HEK293 (cell line): Measurements from ENCODE around the gene EYS.

ENCODE experiments used
- CTCF ChIA-PET: fragments of 350-600 bp; formaldehyde crosslinking; extraction: SDS; loops from one replicate; lab custom pipeline; 2021; ENCODE audit warnings: antibody characterized with exemption; lab: Yijun Ruan, JAX
- POLR2A ChIA-PET: fragments of 300-600 bp; formaldehyde crosslinking; extraction: SDS; loops from one replicate; lab custom pipeline; 2020; ENCODE audit warnings: antibody characterized with exemption, inconsistent platforms; lab: Yijun Ruan, JAX
- H3K27ac ChIP-seq: fragments of 200-500 bp; sonication (Bioruptor generic); 2 replicates; pipeline ENCODE4 v1.5.1; 2014; ENCODE audit warnings: low read depth, low read length, control low read depth, inconsistent platforms; ENCODE audit errors: extremely low read depth
- H3K36me3 ChIP-seq, 2 experiments: fragments of 200-500 bp in 1 of 2; sonication (Bioruptor generic) in 1 of 2; 1 replicate in 1 of 2; 2 replicates in 1 of 2; pipeline ENCODE4 v1.5.1; 2014 to 2017; ENCODE audit warnings: inconsistent platforms in 2 of 2, low read length in 2 of 2; ENCODE audit not compliant: control insufficient read depth in 2 of 2, insufficient read depth in 1 of 2
- H3K4me1 ChIP-seq: fragments of 200-500 bp; sonication (Bioruptor generic); 2 replicates; pipeline ENCODE4 v1.5.1; 2014; ENCODE audit warnings: mild to moderate bottlenecking, low read length, inconsistent platforms; ENCODE audit not compliant: control insufficient read depth, insufficient read depth
- H3K4me3 ChIP-seq: 2 replicates; pipeline ENCODE4 v1.5.1; 2011; ENCODE audit warnings: low read depth, mild to moderate bottlenecking, control low read depth, low read length, moderate library complexity
- H3K9me3 ChIP-seq: fragments of 200-500 bp; sonication (Bioruptor generic); 2 replicates; pipeline ENCODE4 v1.5.1; 2014; ENCODE audit warnings: low read depth, low read length, inconsistent platforms; ENCODE audit not compliant: control insufficient read depth, insufficient read depth
- KLF10 ChIP-seq: fragments of 450-650 bp; IDR thresholded peaks from 2 replicates; pipeline ENCODE4 v1.5.1; 2018; ENCODE audit warnings: missing biosample characterization, mild to moderate bottlenecking, missing genetic modification characterization
- OVOL3 ChIP-seq: fragments of 450-650 bp; formaldehyde crosslinking; IDR thresholded peaks from 2 replicates; pipeline ENCODE4 v1.5.1; 2016; ENCODE audit warnings: missing biosample characterization, missing genetic modification characterization
- SP3 ChIP-seq: fragments of 450-650 bp; formaldehyde crosslinking; IDR thresholded peaks from 2 replicates; pipeline ENCODE4 v1.5.1; 2016; ENCODE audit warnings: missing biosample characterization, missing genetic modification characterization
- TRIM28 ChIP-seq: IDR thresholded peaks from 2 replicates; pipeline ENCODE4 v1.6.1; 2011; ENCODE audit warnings: low read length, control low read depth, borderline replicate concordance
- ZFHX2 ChIP-seq: fragments of 450-650 bp; formaldehyde crosslinking; conservative IDR thresholded peaks from 2 replicates; pipeline ENCODE4 v1.5.1; 2016; ENCODE audit warnings: missing biosample characterization, missing genetic modification characterization
- ZNF112 ChIP-seq: fragments of 450-650 bp; formaldehyde crosslinking; IDR thresholded peaks from 2 replicates; pipeline ENCODE4 v1.5.0; 2017; ENCODE audit warnings: missing biosample characterization, missing genetic modification characterization
- ZNF114 ChIP-seq: fragments of 450-650 bp; formaldehyde crosslinking; IDR thresholded peaks from 2 replicates; pipeline ENCODE4 v1.5.0; 2017; ENCODE audit warnings: missing biosample characterization, missing genetic modification characterization
- ZNF132 ChIP-seq: fragments of 450-650 bp; formaldehyde crosslinking; IDR thresholded peaks from 2 replicates; pipeline ENCODE4 v1.5.1; 2017; ENCODE audit warnings: missing biosample characterization, missing genetic modification characterization, borderline replicate concordance
- ZNF133 ChIP-seq: fragments of 450-650 bp; formaldehyde crosslinking; IDR thresholded peaks from 2 replicates; pipeline ENCODE4 v1.5.1; 2016; ENCODE audit warnings: missing biosample characterization, missing genetic modification characterization
- ZNF148 ChIP-seq: fragments of 450-650 bp; formaldehyde crosslinking; IDR thresholded peaks from 2 replicates; pipeline ENCODE4 v1.5.0; 2017; ENCODE audit warnings: missing biosample characterization, missing genetic modification characterization, borderline replicate concordance
- ZNF664 ChIP-seq: fragments of 450-650 bp; formaldehyde crosslinking; IDR thresholded peaks from 2 replicates; pipeline ENCODE4 v1.5.1; 2016; ENCODE audit warnings: missing biosample characterization, missing genetic modification characterization
- ZNF792 ChIP-seq: fragments of 450-650 bp; formaldehyde crosslinking; IDR thresholded peaks from 2 replicates; pipeline ENCODE4 v1.5.1; 2016; ENCODE audit warnings: missing biosample characterization, missing genetic modification characterization
- TF ChIP-seq, protein P1 (sequence below): fragments of 450-650 bp; formaldehyde crosslinking; IDR thresholded peaks from 2 replicates; pipeline ENCODE4 v1.5.1; 2016; ENCODE audit warnings: missing biosample characterization, missing genetic modification characterization
- TF ChIP-seq, protein P2 (sequence below): fragments of 450-650 bp; formaldehyde crosslinking; conservative IDR thresholded peaks from 2 replicates; pipeline ENCODE4 v1.5.1; 2016; ENCODE audit warnings: low read depth, missing biosample characterization, missing genetic modification characterization

EYS gene

GRCh38 chr6:63724721-63725120 is 1982.3 kb downstream of the EYS start:
- no peaks in the 10 kb centered on the region for H3K36me3 ChIP-seq
- CTCF ChIA-PET, result no interaction called here
- H3K27ac ChIP-seq, result no peak overlapping the region
- no peaks in the 10 kb centered on the region for H3K9me3 ChIP-seq
- TF ChIP-seq ZFHX2 (tag by site-specific recombination), result no peak
- no peak for TF ChIP-seq ZNF148 (tag by site-specific recombination)
- TF ChIP-seq TRIM28, result no peak
- TF ChIP-seq, protein P1, sequence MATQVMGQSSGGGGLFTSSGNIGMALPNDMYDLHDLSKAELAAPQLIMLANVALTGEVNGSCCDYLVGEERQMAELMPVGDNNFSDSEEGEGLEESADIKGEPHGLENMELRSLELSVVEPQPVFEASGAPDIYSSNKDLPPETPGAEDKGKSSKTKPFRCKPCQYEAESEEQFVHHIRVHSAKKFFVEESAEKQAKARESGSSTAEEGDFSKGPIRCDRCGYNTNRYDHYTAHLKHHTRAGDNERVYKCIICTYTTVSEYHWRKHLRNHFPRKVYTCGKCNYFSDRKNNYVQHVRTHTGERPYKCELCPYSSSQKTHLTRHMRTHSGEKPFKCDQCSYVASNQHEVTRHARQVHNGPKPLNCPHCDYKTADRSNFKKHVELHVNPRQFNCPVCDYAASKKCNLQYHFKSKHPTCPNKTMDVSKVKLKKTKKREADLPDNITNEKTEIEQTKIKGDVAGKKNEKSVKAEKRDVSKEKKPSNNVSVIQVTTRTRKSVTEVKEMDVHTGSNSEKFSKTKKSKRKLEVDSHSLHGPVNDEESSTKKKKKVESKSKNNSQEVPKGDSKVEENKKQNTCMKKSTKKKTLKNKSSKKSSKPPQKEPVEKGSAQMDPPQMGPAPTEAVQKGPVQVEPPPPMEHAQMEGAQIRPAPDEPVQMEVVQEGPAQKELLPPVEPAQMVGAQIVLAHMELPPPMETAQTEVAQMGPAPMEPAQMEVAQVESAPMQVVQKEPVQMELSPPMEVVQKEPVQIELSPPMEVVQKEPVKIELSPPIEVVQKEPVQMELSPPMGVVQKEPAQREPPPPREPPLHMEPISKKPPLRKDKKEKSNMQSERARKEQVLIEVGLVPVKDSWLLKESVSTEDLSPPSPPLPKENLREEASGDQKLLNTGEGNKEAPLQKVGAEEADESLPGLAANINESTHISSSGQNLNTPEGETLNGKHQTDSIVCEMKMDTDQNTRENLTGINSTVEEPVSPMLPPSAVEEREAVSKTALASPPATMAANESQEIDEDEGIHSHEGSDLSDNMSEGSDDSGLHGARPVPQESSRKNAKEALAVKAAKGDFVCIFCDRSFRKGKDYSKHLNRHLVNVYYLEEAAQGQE, result no peak
- no peak for TF ChIP-seq ZNF112 (tag by site-specific recombination)
- no peak for TF ChIP-seq ZNF792
- TF ChIP-seq ZNF114 (tag by site-specific recombination), result no peak
- TF ChIP-seq ZNF132 (tag by site-specific recombination), result no peak
- TF ChIP-seq, protein P2, sequence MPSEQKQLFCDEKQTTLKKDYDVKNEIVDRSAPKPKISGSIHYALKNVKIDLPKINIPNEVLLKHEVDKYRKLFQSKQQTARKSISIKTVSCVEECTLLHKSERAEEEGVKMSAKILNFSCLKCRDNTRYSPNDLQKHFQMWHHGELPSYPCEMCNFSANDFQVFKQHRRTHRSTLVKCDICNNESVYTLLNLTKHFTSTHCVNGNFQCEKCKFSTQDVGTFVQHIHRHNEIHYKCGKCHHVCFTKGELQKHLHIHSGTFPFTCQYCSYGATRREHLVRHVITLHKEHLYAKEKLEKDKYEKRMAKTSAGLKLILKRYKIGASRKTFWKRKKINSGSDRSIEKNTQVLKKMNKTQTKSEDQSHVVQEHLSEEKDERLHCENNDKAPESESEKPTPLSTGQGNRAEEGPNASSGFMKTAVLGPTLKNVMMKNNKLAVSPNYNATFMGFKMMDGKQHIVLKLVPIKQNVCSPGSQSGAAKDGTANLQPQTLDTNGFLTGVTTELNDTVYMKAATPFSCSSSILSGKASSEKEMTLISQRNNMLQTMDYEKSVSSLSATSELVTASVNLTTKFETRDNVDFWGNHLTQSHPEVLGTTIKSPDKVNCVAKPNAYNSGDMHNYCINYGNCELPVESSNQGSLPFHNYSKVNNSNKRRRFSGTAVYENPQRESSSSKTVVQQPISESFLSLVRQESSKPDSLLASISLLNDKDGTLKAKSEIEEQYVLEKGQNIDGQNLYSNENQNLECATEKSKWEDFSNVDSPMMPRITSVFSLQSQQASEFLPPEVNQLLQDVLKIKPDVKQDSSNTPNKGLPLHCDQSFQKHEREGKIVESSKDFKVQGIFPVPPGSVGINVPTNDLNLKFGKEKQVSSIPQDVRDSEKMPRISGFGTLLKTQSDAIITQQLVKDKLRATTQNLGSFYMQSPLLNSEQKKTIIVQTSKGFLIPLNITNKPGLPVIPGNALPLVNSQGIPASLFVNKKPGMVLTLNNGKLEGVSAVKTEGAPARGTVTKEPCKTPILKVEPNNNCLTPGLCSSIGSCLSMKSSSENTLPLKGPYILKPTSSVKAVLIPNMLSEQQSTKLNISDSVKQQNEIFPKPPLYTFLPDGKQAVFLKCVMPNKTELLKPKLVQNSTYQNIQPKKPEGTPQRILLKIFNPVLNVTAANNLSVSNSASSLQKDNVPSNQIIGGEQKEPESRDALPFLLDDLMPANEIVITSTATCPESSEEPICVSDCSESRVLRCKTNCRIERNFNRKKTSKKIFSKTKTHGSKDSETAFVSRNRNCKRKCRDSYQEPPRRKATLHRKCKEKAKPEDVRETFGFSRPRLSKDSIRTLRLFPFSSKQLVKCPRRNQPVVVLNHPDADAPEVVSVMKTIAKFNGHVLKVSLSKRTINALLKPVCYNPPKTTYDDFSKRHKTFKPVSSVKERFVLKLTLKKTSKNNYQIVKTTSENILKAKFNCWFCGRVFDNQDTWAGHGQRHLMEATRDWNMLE (tag by site-specific recombination), result no peak
- no peak for TF ChIP-seq SP3 (tag by site-specific recombination)
- TF ChIP-seq KLF10 (tag by site-specific recombination), result no peak
- no peak for TF ChIP-seq OVOL3 (tag by site-specific recombination)
- no peaks in the 10 kb centered on the region for H3K4me1 ChIP-seq
- no peak overlapping the region for H3K4me3 ChIP-seq
- POLR2A ChIA-PET, result no interaction called here

DNA sequence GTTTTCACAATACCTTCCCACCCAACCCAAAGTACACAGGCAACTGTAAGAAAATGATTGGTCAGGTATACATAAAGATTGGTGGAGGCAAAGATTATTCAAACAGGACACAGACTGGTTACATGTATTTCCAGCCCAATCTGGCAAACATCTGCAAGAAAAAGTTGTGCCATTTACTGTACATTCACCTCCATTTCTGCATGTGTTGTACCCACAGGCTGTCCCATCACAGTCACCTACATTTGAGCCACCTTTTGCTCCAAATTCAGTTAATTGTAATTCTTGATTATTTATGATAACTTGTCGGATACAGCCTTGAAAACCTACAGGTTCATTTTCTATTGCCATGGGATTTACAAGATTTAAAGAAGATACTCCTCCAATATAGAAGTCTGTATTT is 1985.8 kb downstream of the EYS start:
- peak; percentile 94 for TF ChIP-seq ZNF133
- TF ChIP-seq ZNF664, result no peak
- no peaks in the 10 kb centered on the region for H3K4me1 ChIP-seq
- no peak overlapping the region for H3K4me3 ChIP-seq
- POLR2A ChIA-PET, result no interaction called here
- CTCF ChIA-PET, result interaction anchor here (0.5 kb wide), 1 partner anchor 40 kb away, joined by 4 read pairs; no protein-coding TSS in a partner anchor
- no peaks in the 10 kb centered on the region for H3K9me3 ChIP-seq
- H3K27ac ChIP-seq, result no peak overlapping the region
- H3K36me3 ChIP-seq, result peaks cover 0 to 4% of the 10 kb centered on the region in 2 experiments; a peak in 1 of 3 replicates
